Measurements from ENCODE around the gene MKLN1.

The MKLN1 gene

DNA sequence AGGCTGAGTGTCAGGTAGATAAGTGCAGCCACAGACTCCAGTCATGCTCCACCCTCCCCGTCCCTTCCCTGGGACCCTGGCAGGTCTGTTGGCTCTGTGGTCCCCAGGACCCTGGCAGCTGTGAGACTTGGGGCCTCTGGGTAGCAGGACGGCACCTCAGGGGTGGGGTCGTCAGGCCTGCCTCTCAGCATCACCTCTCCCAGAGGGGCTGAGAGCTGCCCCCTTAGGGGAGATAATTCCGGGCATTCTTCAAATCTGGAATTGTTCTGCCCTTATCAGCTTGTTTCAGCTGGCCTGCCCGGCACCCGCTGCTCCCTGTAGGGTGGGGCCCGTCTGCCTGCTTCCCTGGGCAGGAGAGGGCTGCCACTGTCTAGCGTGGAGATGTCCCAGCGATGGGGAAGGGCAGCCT, 205.5 kb downstream of the MKLN1 start:
- Histone ChIP-seq H3K27ac (ENCODE audit: poor library complexity, severe bottlenecking) (no peak overlapping the region), H3K4me1 (ENCODE audit: insufficient read depth, poor library complexity, severe bottlenecking) (peaks cover 6% of the 10 kb centered on the region), H3K9me3 (ENCODE audit: severe bottlenecking) (no peaks in the 10 kb centered on the region), H3K4me3 (ENCODE audit: severe bottlenecking) (no peak overlapping the region), H3K27me3 (ENCODE audit: insufficient read depth, poor library complexity, severe bottlenecking) (no peaks in the 10 kb centered on the region), H3K36me3 (ENCODE audit: low read depth) (no peaks in the 10 kb centered on the region)
- TF ChIP-seq, protein P1, sequence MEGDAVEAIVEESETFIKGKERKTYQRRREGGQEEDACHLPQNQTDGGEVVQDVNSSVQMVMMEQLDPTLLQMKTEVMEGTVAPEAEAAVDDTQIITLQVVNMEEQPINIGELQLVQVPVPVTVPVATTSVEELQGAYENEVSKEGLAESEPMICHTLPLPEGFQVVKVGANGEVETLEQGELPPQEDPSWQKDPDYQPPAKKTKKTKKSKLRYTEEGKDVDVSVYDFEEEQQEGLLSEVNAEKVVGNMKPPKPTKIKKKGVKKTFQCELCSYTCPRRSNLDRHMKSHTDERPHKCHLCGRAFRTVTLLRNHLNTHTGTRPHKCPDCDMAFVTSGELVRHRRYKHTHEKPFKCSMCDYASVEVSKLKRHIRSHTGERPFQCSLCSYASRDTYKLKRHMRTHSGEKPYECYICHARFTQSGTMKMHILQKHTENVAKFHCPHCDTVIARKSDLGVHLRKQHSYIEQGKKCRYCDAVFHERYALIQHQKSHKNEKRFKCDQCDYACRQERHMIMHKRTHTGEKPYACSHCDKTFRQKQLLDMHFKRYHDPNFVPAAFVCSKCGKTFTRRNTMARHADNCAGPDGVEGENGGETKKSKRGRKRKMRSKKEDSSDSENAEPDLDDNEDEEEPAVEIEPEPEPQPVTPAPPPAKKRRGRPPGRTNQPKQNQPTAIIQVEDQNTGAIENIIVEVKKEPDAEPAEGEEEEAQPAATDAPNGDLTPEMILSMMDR (IDR thresholded peaks at IDR 0.05; ENCODE audit: poor library complexity, severe bottlenecking): no peak
- no peak for ATAC-seq (ENCODE audit: low read depth)
- DNase-seq (ENCODE audit: low spot score): no peak

DNA sequence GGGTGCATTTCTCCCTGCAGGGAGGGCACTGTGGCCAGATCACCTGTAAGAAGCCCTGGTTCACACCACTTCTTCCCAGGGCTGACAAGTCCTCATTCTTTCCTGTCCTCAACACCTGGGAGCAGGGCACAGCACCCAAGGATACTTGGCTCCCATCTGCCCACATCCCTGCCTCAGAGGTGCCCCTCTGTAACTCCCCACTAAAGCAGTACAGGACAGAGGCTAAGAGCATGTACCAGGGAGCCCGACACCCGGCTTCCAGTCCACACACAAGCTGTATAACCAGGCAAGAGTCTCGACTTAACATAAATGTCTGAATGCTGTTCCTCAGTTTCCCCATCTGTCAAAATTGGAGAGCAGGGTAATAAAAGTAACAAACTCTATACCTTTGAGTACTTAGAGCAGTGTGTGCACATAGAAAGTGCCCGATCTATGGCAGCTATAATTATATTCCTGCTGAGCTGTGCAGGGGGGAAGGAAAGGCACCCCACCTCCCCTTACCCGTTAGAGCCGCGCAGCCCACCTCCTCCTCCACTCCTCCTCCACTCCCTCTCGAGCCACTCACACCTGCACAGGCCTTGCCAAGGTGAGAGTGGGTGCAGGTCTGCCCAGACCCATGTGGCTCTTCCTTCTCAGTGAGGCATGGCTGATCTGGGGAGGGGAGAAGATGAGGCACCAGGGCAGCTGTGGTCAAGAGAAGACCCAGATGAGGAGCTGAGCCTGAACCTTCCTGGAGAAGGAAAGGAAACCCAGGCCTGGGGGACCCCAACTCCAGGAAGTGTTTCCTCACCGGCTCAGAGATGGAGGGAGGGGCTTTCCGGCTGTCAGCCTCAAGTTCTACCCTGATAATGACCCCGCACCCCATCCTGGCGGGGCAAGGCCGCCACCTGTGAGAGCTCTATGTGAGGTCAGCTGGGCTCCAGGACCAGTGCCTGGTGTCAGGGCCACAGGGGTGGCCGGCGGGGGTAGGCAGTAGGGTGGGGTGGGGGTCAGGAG, 206.2 kb downstream of the MKLN1 start:
- H3K36me3 ChIP-seq (ENCODE audit: low read depth): no peaks in the 10 kb centered on the region
- H3K9me3 ChIP-seq (ENCODE audit: severe bottlenecking): no peaks in the 10 kb centered on the region
- H3K27ac ChIP-seq (ENCODE audit: poor library complexity, severe bottlenecking): no peak overlapping the region
- H3K4me3 ChIP-seq (ENCODE audit: severe bottlenecking): no peak overlapping the region
- DNase-seq (ENCODE audit: low spot score): no peak
- TF ChIP-seq, protein P1 (IDR thresholded peaks at IDR 0.05; ENCODE audit: poor library complexity, severe bottlenecking): no peak
- H3K27me3 ChIP-seq (ENCODE audit: insufficient read depth, poor library complexity, severe bottlenecking): no peaks in the 10 kb centered on the region
- peaks cover 13% of the 10 kb centered on the region for H3K4me1 ChIP-seq (ENCODE audit: insufficient read depth, poor library complexity, severe bottlenecking)
- no peak for ATAC-seq (ENCODE audit: low read depth)

DNA sequence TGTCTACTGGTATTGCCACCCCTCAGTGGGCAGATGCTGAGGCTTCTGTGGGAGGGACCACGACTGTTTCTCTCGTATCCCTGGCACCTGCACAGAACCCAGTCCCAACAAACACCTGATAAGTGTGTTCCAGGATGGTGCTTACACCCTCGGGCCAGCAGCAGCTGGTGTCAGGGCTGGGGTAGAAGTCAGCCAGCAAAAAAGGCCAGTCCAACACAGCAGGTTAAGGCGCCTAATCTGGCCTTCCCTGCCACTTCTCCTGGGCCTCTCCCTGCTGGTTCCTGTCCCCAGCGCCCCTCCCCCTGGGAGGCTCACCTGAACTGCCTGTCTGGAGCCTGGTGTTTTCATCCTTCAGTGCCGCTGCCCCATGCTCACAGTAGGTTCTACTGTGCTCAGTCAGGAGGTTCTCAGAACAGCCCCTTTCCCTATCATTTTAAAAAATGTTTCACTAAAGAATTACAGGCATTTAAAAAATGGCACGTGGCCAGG, 208.7 kb downstream of the MKLN1 start:
- H3K27ac ChIP-seq (ENCODE audit: poor library complexity, severe bottlenecking): no peak overlapping the region
- no peaks in the 10 kb centered on the region for H3K9me3 ChIP-seq (ENCODE audit: severe bottlenecking)
- no peak overlapping the region for H3K4me3 ChIP-seq (ENCODE audit: severe bottlenecking)
- no peaks in the 10 kb centered on the region for H3K36me3 ChIP-seq (ENCODE audit: low read depth)
- ATAC-seq (ENCODE audit: low read depth): no peak
- TF ChIP-seq, protein P1 (IDR thresholded peaks at IDR 0.05; ENCODE audit: poor library complexity, severe bottlenecking): no peak
- no peaks in the 10 kb centered on the region for H3K27me3 ChIP-seq (ENCODE audit: insufficient read depth, poor library complexity, severe bottlenecking)
- no peak for DNase-seq (ENCODE audit: low spot score)
- peaks cover 15% of the 10 kb centered on the region for H3K4me1 ChIP-seq (ENCODE audit: insufficient read depth, poor library complexity, severe bottlenecking)

DNA sequence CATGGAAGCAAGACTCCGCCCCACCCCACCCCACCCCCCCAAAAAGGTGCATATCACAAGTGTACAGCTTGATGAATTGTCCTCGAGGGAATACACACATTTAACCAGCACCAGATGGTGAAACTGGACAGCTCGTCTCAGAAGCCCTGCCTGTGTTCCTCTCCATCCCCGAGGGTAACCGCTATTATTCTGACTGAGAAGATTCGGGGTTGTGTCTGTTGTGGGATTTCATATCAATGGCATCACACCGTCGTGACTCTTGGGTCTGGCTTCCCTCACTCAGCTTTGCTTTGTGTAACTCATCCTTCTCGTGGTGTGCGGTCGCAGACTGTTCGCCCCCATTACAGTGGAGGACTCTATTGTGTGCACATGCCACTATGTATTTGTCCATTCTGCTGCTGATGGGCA, 209.9 kb downstream of the MKLN1 start:
- H3K9me3 ChIP-seq (ENCODE audit: severe bottlenecking): no peaks in the 10 kb centered on the region
- no peaks in the 10 kb centered on the region for H3K36me3 ChIP-seq (ENCODE audit: low read depth)
- TF ChIP-seq, protein P1 (IDR thresholded peaks at IDR 0.05; ENCODE audit: poor library complexity, severe bottlenecking): no peak
- no peak for ATAC-seq (ENCODE audit: low read depth)
- peaks cover 15% of the 10 kb centered on the region for H3K4me1 ChIP-seq (ENCODE audit: insufficient read depth, poor library complexity, severe bottlenecking)
- no peaks in the 10 kb centered on the region for H3K27me3 ChIP-seq (ENCODE audit: insufficient read depth, poor library complexity, severe bottlenecking)
- H3K27ac ChIP-seq (ENCODE audit: poor library complexity, severe bottlenecking): peak overlapping the region; percentile 79
- DNase-seq (ENCODE audit: low spot score): no peak
- no peak overlapping the region for H3K4me3 ChIP-seq (ENCODE audit: severe bottlenecking)

Measured in RWPE2 (cell line).